Suprapubic skin (tissue), 4 donors: ENCODE data around the gene MMUT.

Experiments used
- EP300 ChIP-seq: sonication (generic); formaldehyde crosslinking; IDR thresholded peaks from one replicate; pipeline ENCODE4 v1.6.1; 2017; ENCODE audit warnings: antibody characterized with exemption
- POLR2A ChIP-seq, 2 donors: fragments of 450-650 bp; IDR thresholded peaks; one replicate each; pipeline ENCODE4 v1.6.1; 2017; ENCODE audit warnings: antibody characterized with exemption in 2 of 2, mild to moderate bottlenecking in 2 of 2, moderate library complexity in 2 of 2
- POLR2AphosphoS5 ChIP-seq, 3 donors: sonication (generic); formaldehyde crosslinking; IDR thresholded peaks; one replicate each; pipeline ENCODE4 v1.6.1; 2017; ENCODE audit warnings: antibody characterized with exemption in 3 of 3
- TF ChIP-seq, protein P1 (sequence below), 2 donors: fragments of 200-600 bp in 1 of 2; fragments of 450-650 bp in 1 of 2; sonication (generic) in 1 of 2; IDR thresholded peaks; one replicate each; pipeline ENCODE4 v1.5.1; 2016 to 2019; ENCODE audit warnings: antibody characterized with exemption in 2 of 2, mild to moderate bottlenecking in 1 of 2, moderate library complexity in 1 of 2

GRCh38 chr6:49468042-49468441, 5.0 kb upstream of the MMUT start:
- no peak for TF ChIP-seq POLR2A (IDR thresholded peaks at IDR 0.05)
- TF ChIP-seq, protein P1, sequence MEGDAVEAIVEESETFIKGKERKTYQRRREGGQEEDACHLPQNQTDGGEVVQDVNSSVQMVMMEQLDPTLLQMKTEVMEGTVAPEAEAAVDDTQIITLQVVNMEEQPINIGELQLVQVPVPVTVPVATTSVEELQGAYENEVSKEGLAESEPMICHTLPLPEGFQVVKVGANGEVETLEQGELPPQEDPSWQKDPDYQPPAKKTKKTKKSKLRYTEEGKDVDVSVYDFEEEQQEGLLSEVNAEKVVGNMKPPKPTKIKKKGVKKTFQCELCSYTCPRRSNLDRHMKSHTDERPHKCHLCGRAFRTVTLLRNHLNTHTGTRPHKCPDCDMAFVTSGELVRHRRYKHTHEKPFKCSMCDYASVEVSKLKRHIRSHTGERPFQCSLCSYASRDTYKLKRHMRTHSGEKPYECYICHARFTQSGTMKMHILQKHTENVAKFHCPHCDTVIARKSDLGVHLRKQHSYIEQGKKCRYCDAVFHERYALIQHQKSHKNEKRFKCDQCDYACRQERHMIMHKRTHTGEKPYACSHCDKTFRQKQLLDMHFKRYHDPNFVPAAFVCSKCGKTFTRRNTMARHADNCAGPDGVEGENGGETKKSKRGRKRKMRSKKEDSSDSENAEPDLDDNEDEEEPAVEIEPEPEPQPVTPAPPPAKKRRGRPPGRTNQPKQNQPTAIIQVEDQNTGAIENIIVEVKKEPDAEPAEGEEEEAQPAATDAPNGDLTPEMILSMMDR (IDR thresholded peaks at IDR 0.05) = no peak
- TF ChIP-seq EP300 = no peak
- no peak for TF ChIP-seq POLR2AphosphoS5 (IDR thresholded peaks at IDR 0.05)
